Loucy (cell line): ENCODE data around the gene LGALS9.

ENCODE experiments used
- CTCF ChIP-seq: fragments of 200-600 bp; sonication (generic); conservative IDR thresholded peaks from 2 replicates; pipeline ENCODE4 v1.5.1; 2014; ENCODE audit warnings: mild to moderate bottlenecking, antibody characterized with exemption, low read length
- EZH2phosphoT487 ChIP-seq: fragments of 200-600 bp; IDR thresholded peaks from 2 replicates; pipeline ENCODE4 v1.6.1; 2018; ENCODE audit warnings: antibody characterized with exemption, mild to moderate bottlenecking, moderate library complexity, borderline replicate concordance

DNA sequence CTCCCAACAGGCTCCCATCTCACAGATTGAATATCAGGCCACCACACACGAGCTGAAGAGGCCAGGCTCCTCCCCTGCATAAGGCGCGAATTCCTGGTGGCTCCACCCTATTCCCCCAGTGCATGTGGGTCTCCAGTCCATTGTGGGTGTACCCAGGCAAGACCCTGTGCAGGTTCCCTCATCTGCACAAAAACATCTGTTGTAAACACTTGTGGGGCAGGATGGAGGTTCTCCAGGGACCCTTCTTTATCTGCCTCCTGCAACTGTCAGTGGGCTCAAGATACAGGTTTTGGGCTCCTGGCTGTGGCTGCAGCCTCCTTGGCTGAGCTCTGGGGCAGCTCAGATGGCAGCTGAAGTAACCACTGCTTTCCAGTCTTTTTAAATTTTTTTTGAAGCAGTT lies 17.6 kb upstream of the LGALS9 start:
- no peak for TF ChIP-seq CTCF
- TF ChIP-seq EZH2phosphoT487: no peak
